Testis (tissue), 3 donors: ENCODE data around the gene ARMC10. TPM values are rescaled to one million over a fixed set of nuclear protein-coding genes. Genes with fewer than 3 reads are reported as not detected.
A peak's percentile ranks its signal among the peaks of the same experiment; 100 is the strongest.
"Not testable (repeated sequence)": the region's sequence is repeated elsewhere in the genome, so short reads cannot be mapped to it uniquely, and the experiment has no call there.

Experiments
- DNase-seq: peaks from one replicate; pipeline ENCODE4 v3.0.0-alpha.2; 2019
- H3K27ac ChIP-seq, 2 donors: fragments of 200-600 bp; sonication (generic); one replicate each; pipeline ENCODE4 v1.5.1; 2019
- H3K27me3 ChIP-seq: fragments of 200-600 bp; sonication (generic); one replicate; pipeline ENCODE4 v1.5.1; 2019
- H3K36me3 ChIP-seq: fragments of 200-600 bp; sonication (generic); one replicate; pipeline ENCODE4 v1.5.1; 2017; ENCODE audit warnings: low read depth; ENCODE audit errors: missing control alignments
- H3K4me1 ChIP-seq: fragments of 200-600 bp; sonication (generic); one replicate; pipeline ENCODE4 v1.5.1; 2019
- H3K4me3 ChIP-seq, 2 donors: fragments of 200-600 bp; sonication (generic); one replicate each; pipeline ENCODE4 v1.5.1; 2017 to 2019
- H3K9me3 ChIP-seq: fragments of 200-600 bp; sonication (generic); one replicate; pipeline ENCODE4 v1.5.1; 2017
- POLR2A ChIP-seq: fragments of 450-650 bp; IDR thresholded peaks from one replicate; pipeline ENCODE4 v1.6.1; 2017; ENCODE audit warnings: antibody characterized with exemption, mild to moderate bottlenecking, moderate library complexity
- WGBS, 2 donors: methylation state at CpG; one replicate each; pipeline ENCODE4 v1.1.5; 2018; 5-methylcytosine and 5-hydroxymethylcytosine counted together
- intact Hi-C: fragments of 100-400 bp; cut with DNase I; formaldehyde crosslinking; loops from one replicate; pipeline ENCODE4 v1.15.1; 2023; ENCODE audit warnings: low total_unique reads
- polyA plus RNA-seq: library from polyadenylated mRNA; stranded (reverse); fragments of 350-450 nt; fragmentation: Illumina TruSeq; extraction: RNeasy Lipid Tissue Mini Kit (QIAGEN cat#74804); gene quantifications from one replicate; pipeline ENCODE4 v1.2.3, GENCODE V29; 2014; ENCODE audit warnings: low read depth, low replicate concordance; ENCODE audit not compliant: insufficient read depth
- total RNA-seq, 2 donors: library from RNA; depleted of rRNA; stranded (reverse); fragments of >200 nt; gene quantifications; one replicate each; pipeline ENCODE4 v1.2.3, GENCODE V29; 2016
- TF ChIP-seq, protein P1 (sequence below), 3 experiments: fragments of 450-650 bp in 2 of 3; fragments of 200-600 bp in 1 of 3; sonication (generic) in 1 of 3; IDR thresholded peaks; one replicate each; pipeline ENCODE4 v1.5.1; 2016 to 2019; ENCODE audit warnings: antibody characterized with exemption in 3 of 3, mild to moderate bottlenecking in 2 of 3, moderate library complexity in 1 of 3

ARMC10 gene
- total and polyA plus RNA-seq, 3 donors from 2014 or later: 31.2 to 64.4 (median 61.7) TPM

DNA sequence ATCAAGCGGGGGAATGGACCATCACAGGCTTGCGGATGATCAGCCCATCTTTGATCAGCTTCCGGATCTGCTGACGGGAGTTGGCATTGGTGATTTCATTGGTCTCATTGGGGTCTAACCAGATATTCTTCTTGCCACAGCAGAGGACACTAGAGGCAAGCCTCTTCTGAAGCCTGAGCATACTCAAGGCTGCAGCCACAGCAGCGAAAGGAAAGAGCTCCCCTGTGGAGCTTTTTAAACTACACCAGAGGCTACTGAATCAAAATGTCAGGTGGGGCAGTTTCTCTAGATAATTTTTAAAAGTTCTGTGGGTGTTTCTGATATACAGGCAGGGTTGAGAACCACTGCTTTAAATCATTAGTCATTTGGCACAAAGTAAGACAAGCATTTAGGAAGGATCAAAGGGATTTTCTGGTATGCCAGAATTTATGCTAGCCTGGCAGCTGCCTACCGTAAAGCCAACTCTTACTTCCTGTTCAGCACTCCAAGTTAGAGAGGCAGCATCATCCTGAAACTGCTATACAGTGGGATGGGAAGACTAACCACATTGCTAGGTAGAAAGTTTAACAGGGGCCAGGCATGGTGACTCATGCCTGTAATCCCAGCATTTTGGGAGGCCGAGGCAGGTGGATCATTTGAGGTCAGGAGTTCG is 66.9 kb downstream of the ARMC10 start:
- intact Hi-C loops: no loop called here
- 89 to 92% methylated on average over 5 to 8 of the region's 8 CpGs for WGBS, 2 donors

DNA sequence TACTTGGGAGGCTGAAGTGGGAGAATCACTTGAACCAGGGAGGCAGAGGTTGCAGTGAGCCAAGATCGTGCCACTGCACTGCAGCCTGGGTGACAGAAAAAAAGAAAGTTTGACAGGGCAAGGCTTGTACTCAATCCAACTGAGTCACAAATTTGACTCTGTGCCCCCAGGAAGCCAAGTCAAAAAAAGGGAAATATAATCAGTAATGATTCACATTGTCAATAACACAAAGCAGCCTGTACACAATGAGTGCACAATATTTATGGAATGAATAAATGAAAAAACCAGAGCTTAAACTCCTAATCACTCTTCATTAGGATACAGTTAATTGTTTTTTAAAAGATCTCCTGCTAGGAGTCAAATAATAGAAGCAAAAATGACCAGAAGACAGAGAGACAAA is 67.6 kb downstream of the ARMC10 start:
- Histone ChIP-seq H3K4me3 (no peak overlapping the region), H3K9me3 (no peaks in the 10 kb centered on the region), H3K27me3 (no peaks in the 10 kb centered on the region), H3K4me1 (peaks cover 16% of the 10 kb centered on the region), H3K36me3 (no peaks in the 10 kb centered on the region), H3K27ac (no peak overlapping the region)
- no peak for TF ChIP-seq POLR2A
- TF ChIP-seq, protein P1, sequence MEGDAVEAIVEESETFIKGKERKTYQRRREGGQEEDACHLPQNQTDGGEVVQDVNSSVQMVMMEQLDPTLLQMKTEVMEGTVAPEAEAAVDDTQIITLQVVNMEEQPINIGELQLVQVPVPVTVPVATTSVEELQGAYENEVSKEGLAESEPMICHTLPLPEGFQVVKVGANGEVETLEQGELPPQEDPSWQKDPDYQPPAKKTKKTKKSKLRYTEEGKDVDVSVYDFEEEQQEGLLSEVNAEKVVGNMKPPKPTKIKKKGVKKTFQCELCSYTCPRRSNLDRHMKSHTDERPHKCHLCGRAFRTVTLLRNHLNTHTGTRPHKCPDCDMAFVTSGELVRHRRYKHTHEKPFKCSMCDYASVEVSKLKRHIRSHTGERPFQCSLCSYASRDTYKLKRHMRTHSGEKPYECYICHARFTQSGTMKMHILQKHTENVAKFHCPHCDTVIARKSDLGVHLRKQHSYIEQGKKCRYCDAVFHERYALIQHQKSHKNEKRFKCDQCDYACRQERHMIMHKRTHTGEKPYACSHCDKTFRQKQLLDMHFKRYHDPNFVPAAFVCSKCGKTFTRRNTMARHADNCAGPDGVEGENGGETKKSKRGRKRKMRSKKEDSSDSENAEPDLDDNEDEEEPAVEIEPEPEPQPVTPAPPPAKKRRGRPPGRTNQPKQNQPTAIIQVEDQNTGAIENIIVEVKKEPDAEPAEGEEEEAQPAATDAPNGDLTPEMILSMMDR (IDR thresholded peaks at IDR 0.05): no peak
- no peak for DNase-seq
- intact Hi-C loops: no loop called here
- 85 to 92% methylated on average over 1 of the region's 1 CpG for WGBS, 2 donors

More for the DNA sequence above, 66.9 kb downstream of the ARMC10 start:
- H3K36me3 ChIP-seq: no peaks in the 10 kb centered on the region
- H3K4me3 ChIP-seq: no peak overlapping the region
- H3K4me1 ChIP-seq: peaks cover 11% of the 10 kb centered on the region
- TF ChIP-seq, protein P1 (IDR thresholded peaks at IDR 0.05): no peak
- no peak for TF ChIP-seq POLR2A
- no peak for DNase-seq
- H3K9me3 ChIP-seq: no peaks in the 10 kb centered on the region
- H3K27ac ChIP-seq: no peak overlapping the region
- H3K27me3 ChIP-seq: no peaks in the 10 kb centered on the region

- no peak for DNase-seq
- 62 to 85% methylated on average over 1 of the region's 1 CpG for WGBS, 2 donors
- peaks cover 16% of the 10 kb centered on the region for H3K4me1 ChIP-seq
- H3K36me3 ChIP-seq: no peaks in the 10 kb centered on the region
- H3K27ac ChIP-seq: no peak overlapping the region
- H3K4me3 ChIP-seq: no peak overlapping the region
- intact Hi-C loops: no loop called here
- TF ChIP-seq POLR2A: no peak
- TF ChIP-seq, protein P1 (IDR thresholded peaks at IDR 0.05): no peak
- H3K27me3 ChIP-seq: no peaks in the 10 kb centered on the region
- no peaks in the 10 kb centered on the region for H3K9me3 ChIP-seq
Observed at GRCh38 chr7:103143868-103144267, 68.9 kb downstream of the ARMC10 start.

GRCh38 chr7:103144754-103145153 is 69.8 kb downstream of the ARMC10 start:
- H3K4me1 ChIP-seq, DNase-seq, H3K9me3 ChIP-seq, H3K27me3 ChIP-seq, intact Hi-C loops, H3K4me3 ChIP-seq, H3K36me3 ChIP-seq, H3K27ac ChIP-seq: not testable (repeated sequence)
- 95 to 100% methylated on average over 2 of the region's 2 CpGs for WGBS, 2 donors

GRCh38 chr7:103148131-103148993 is 73.4 kb downstream of the ARMC10 start:
- no peaks in the 10 kb centered on the region for H3K27me3 ChIP-seq
- DNase-seq: no peak
- H3K27ac ChIP-seq: peak overlapping the region; percentile 97 to 98
- intact Hi-C loops: no loop called here
- TF ChIP-seq POLR2A: no peak
- TF ChIP-seq, protein P1 (IDR thresholded peaks at IDR 0.05): no peak
- H3K9me3 ChIP-seq: no peaks in the 10 kb centered on the region
- H3K4me3 ChIP-seq: peak overlapping the region; percentile 72 to 81
- 0 to 1% methylated on average over 13 of the region's 13 CpGs for WGBS, 2 donors
- no peaks in the 10 kb centered on the region for H3K36me3 ChIP-seq
- H3K4me1 ChIP-seq: peaks cover 8% of the 10 kb centered on the region

Other genes with a start within 250 kb of the ARMC10 start
- gene LRRC17, start 162.1 kb upstream of the ARMC10 start, total RNA-seq: 1 to 10 TPM; 5.8 to 9.7 TPM
- 8.2 TPM for gene LRRC17, start 162.1 kb upstream of the ARMC10 start, polyA plus RNA-seq
- 10 to 100 TPM; 21.1 to 38.8 TPM for gene FBXL13, start 344 bp upstream of the ARMC10 start, total RNA-seq
- 28.6 TPM for gene FBXL13, start 344 bp upstream of the ARMC10 start, polyA plus RNA-seq
- 10 to 100 TPM; 44.7 to 53.1 TPM for gene NAPEPLD, start 74.0 kb downstream of the ARMC10 start, total RNA-seq
- 32.3 TPM for gene NAPEPLD, start 74.0 kb downstream of the ARMC10 start, polyA plus RNA-seq
- 10 to 100 TPM; 63.2 to 63.7 TPM for gene PMPCB, start 222.3 kb downstream of the ARMC10 start, total RNA-seq
- gene PMPCB, start 222.3 kb downstream of the ARMC10 start, polyA plus RNA-seq: 92.0 TPM